Adrenal gland (tissue), 5 donors: ENCODE results near the gene LEF1.

Experiments used
- CTCF ChIP-seq, 6 experiments: fragments of 450-650 bp in 4 of 6; fragments of 200-600 bp in 2 of 6; sonication (generic) in 1 of 6; IDR thresholded peaks; 1 replicate in 5 of 6; 2 replicates in 1 of 6; pipeline versions ENCODE4 v1.5.1 to v1.8.0; 2016 to 2021; ENCODE audit warnings: antibody characterized with exemption in 6 of 6, mild to moderate bottlenecking in 2 of 6, moderate library complexity in 1 of 6
- POLR2A ChIP-seq, 2 donors: fragments of 450-650 bp; IDR thresholded peaks; one replicate each; pipeline ENCODE4 v1.6.1; 2017; ENCODE audit warnings: antibody characterized with exemption in 2 of 2, mild to moderate bottlenecking in 2 of 2, moderate library complexity in 1 of 2
- donor health status: DM: no; HTN: no; CAD: no.

GRCh38 chr4:108003982-108004515 lies 164.7 kb downstream of the LEF1 start:
- TF ChIP-seq CTCF (IDR thresholded peaks at IDR 0.05) (no peak), POLR2A (IDR thresholded peaks at IDR 0.05) (no peak)
